K562 (cell line): ENCODE results near the gene LRP1. TPM values are rescaled to one million over a fixed set of nuclear protein-coding genes. Genes with fewer than 3 reads are reported as not detected.

Experiments
- BRD4 ChIP-seq: fragments of 200-600 bp; sonication (generic); IDR thresholded peaks from 2 replicates; pipeline ENCODE4 v1.6.1; 2017; ENCODE audit warnings: inconsistent platforms
- ETV6 ChIP-seq, 3 experiments: fragments of 150-350 bp in 1 of 3; sonication (generic) in 1 of 3; formaldehyde crosslinking in 1 of 3; IDR thresholded peaks; 2 replicates each; pipeline versions ENCODE4 v1.6.1 to v1.8.0; 2014 to 2022; ENCODE audit warnings: borderline replicate concordance in 2 of 3, low read depth in 2 of 3, antibody characterized with exemption in 1 of 3, low read length in 1 of 3, mild to moderate bottlenecking in 1 of 3, missing genetic modification reagents in 1 of 3
- FIP1L1 ChIP-seq: fragments of 200-400 bp; formaldehyde crosslinking; IDR thresholded peaks from 2 replicates; pipeline ENCODE4 v1.6.1; 2018; ENCODE audit warnings: mild to moderate bottlenecking, low read depth, low read length; ENCODE audit not compliant: poor library complexity, severe bottlenecking
- HNRNPUL1 ChIP-seq: fragments of 200-400 bp; formaldehyde crosslinking; IDR thresholded peaks from 2 replicates; pipeline ENCODE4 v1.6.1; 2017; ENCODE audit warnings: low read length
- L3MBTL2 ChIP-seq: fragments of 450-650 bp; IDR thresholded peaks from 2 replicates; pipeline ENCODE4 v1.6.1; 2016; ENCODE audit warnings: mild to moderate bottlenecking, moderate library complexity
- MCM7 ChIP-seq, 2 experiments: fragments of 450-650 bp; IDR thresholded peaks; 2 replicates each; pipeline ENCODE4 v1.6.1; 2016 to 2018
- MEF2D ChIP-seq: conservative IDR thresholded peaks from 2 replicates; pipeline ENCODE4 v1.6.1; 2016; ENCODE audit warnings: low read depth, missing genetic modification characterization, missing compliant biosample characterization
- PHB ChIP-seq: fragments of 250-450 bp; sonication (Bioruptor Pico); IDR thresholded peaks from 2 replicates; pipeline ENCODE4 v1.5.0; 2021
- PHF21A ChIP-seq: fragments of 450-650 bp; IDR thresholded peaks from 2 replicates; pipeline ENCODE4 v1.6.1; 2017; ENCODE audit warnings: low read depth, borderline replicate concordance
- PRDM10 ChIP-seq: fragments of 450-650 bp; IDR thresholded peaks from 2 replicates; pipeline ENCODE4 v1.6.1; 2018; ENCODE audit not compliant: partially characterized antibody
- RB1 ChIP-seq: fragments of 450-650 bp; IDR thresholded peaks from 2 replicates; pipeline ENCODE4 v1.6.1; 2017; ENCODE audit warnings: low read depth, mild to moderate bottlenecking
- RBM39 ChIP-seq: fragments of 200-400 bp; formaldehyde crosslinking; optimal IDR thresholded peaks from 2 replicates; pipeline ENCODE3; 2018; ENCODE audit warnings: low read depth, low read length
- SAFB ChIP-seq: fragments of 200-400 bp; formaldehyde crosslinking; IDR thresholded peaks from 2 replicates; pipeline ENCODE4 v1.6.1; 2017; ENCODE audit warnings: low read depth, low read length, borderline replicate concordance
- ZNF184 ChIP-seq: sonication (generic); formaldehyde crosslinking; IDR thresholded peaks from 2 replicates; pipeline ENCODE4 v1.5.0; 2020; ENCODE audit warnings: missing genetic modification reagents
- ZNF707 ChIP-seq: fragments of 250-450 bp; sonication (Bioruptor Pico); conservative IDR thresholded peaks from 2 replicates; pipeline ENCODE4 v1.8.0; 2022; ENCODE audit warnings: inconsistent platforms, mild to moderate bottlenecking, moderate library complexity
- ZZZ3 ChIP-seq: fragments of 450-650 bp; IDR thresholded peaks from 2 replicates; pipeline ENCODE4 v1.6.1; 2016; ENCODE audit warnings: antibody characterized with exemption, mild to moderate bottlenecking, moderate library complexity
- polyA plus RNA-seq, 8 experiments: library from polyadenylated mRNA; depleted of rRNA in 4 of 8; stranded (reverse) in 5 of 8; unstranded in 3 of 8; fragments of >200 nt; fragmentation: Nextera tagmentation in 2 of 8; fragmentation: Illumina TruSeq in 1 of 8; extraction: Ambion mirVana in 2 of 8; extraction: Trizol in 1 of 8; gene quantifications; 2 replicates each; pipeline versions ENCODE4 v1.2.1 to v1.2.3, GENCODE V29; 2011 to 2014; ENCODE audit warnings: inconsistent platforms in 1 of 8, missing spikeins in 1 of 8
- total RNA-seq, 7 experiments: library from RNA; depleted of rRNA in 6 of 7; stranded (reverse); fragments of >200 nt in 6 of 7; fragmentation: Illumina TruSeq in 2 of 7; extraction: Trizol in 2 of 7; gene quantifications; 2 replicates each; pipeline versions ENCODE4 v1.2.1 to v1.2.3, GENCODE V29; 2011 to 2021; ENCODE audit warnings: low replicate concordance in 1 of 7
- TF ChIP-seq, protein P1 (sequence below): fragments of 450-650 bp; IDR thresholded peaks from 2 replicates; pipeline ENCODE4 v1.6.1; 2016; ENCODE audit warnings: low read depth

Gene LRP1
- total and polyA plus RNA-seq, 9 of the 15 experiments (the other 6 are each of a cell fraction or from before 2014, with no cell fraction given): 0.04 to 0.64 (median 0.19) TPM; not detected in 2

DNA sequence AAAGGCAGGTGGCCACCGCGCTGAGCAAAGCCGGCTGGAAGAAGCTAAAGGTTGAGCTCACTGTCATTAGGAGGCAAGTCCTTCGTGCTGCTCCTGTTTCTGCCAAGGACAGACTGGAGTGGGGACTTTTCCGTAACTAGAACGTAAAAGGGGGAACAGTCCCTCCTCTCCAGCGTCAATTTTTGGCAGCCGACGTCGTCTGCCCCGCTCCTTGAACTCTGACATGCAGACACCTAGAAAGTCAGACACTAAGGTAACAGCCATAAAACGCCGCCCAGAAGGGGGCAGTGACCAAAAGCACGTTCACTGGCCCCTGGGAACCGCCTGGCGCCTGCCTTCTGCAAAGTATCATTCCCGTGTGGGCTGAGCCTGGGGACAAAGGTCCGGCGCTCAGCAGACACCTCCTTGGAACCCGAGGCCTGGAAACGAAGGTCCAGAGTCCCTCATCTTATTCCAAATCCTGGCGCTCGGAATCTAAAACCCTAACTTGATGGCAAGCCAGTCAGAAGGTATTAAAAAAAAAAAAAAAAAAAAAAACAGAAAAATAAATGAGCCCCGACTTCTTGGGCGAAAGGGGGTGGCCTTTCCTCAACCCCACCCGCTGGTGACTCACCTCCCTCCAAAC lies 1.1 kb upstream of the LRP1 start (continued):
- TF ChIP-seq, protein P1, sequence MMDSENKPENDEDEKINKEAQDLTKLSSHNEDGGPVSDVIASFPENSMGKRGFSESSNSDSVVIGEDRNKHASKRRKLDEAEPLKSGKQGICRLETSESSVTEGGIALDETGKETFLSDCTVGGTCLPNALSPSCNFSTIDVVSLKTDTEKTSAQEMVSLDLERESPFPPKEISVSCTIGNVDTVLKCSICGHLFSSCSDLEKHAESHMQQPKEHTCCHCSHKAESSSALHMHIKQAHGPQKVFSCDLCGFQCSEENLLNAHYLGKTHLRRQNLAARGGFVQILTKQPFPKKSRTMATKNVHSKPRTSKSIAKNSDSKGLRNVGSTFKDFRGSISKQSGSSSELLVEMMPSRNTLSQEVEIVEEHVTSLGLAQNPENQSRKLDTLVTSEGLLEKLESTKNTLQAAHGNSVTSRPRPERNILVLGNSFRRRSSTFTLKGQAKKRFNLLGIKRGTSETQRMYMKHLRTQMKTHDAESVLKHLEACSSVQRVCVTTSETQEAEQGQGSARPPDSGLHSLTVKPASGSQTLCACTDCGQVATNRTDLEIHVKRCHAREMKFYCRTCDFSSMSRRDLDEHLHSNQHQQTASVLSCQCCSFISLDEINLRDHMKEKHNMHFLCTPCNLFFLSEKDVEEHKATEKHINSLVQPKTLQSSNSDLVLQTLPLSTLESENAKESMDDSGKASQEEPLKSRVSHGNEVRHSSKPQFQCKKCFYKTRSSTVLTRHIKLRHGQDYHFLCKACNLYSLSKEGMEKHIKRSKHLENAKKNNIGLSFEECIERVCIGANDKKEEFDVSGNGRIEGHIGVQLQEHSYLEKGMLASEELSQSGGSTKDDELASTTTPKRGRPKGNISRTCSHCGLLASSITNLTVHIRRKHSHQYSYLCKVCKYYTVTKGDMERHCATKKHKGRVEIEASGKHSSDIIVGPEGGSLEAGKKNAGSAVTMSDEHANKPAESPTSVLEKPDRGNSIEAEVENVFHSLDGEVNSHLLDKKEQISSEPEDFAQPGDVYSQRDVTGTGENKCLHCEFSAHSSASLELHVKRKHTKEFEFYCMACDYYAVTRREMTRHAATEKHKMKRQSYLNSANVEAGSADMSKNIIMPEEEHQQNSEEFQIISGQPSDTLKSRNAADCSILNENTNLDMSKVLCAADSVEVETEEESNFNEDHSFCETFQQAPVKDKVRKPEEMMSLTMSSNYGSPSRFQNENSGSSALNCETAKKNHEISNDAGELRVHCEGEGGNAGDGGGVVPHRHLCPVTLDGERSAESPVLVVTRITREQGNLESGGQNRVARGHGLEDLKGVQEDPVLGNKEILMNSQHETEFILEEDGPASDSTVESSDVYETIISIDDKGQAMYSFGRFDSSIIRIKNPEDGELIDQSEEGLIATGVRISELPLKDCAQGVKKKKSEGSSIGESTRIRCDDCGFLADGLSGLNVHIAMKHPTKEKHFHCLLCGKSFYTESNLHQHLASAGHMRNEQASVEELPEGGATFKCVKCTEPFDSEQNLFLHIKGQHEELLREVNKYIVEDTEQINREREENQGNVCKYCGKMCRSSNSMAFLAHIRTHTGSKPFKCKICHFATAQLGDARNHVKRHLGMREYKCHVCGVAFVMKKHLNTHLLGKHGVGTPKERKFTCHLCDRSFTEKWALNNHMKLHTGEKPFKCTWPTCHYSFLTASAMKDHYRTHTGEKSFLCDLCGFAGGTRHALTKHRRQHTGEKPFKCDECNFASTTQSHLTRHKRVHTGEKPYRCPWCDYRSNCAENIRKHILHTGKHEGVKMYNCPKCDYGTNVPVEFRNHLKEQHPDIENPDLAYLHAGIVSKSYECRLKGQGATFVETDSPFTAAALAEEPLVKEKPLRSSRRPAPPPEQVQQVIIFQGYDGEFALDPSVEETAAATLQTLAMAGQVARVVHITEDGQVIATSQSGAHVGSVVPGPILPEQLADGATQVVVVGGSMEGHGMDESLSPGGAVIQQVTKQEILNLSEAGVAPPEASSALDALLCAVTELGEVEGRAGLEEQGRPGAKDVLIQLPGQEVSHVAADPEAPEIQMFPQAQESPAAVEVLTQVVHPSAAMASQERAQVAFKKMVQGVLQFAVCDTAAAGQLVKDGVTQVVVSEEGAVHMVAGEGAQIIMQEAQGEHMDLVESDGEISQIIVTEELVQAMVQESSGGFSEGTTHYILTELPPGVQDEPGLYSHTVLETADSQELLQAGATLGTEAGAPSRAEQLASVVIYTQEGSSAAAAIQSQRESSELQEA: no peak
- no peak for TF ChIP-seq MEF2D
- TF ChIP-seq PRDM10: no peak
- no peak for TF ChIP-seq ETV6 (IDR thresholded peaks at IDR 0.05; ENCODE audit: borderline replicate concordance in 1 of 2, low read depth in 2 of 2, low read length in 1 of 2)
- TF ChIP-seq ETV6 (CRISPR knock-in tag; IDR thresholded peaks at IDR 0.05; ENCODE audit: borderline replicate concordance): no peak
- no peak for TF ChIP-seq HNRNPUL1
- no peak; the same call in 1 of the 2 replicates for TF ChIP-seq PHF21A
- TF ChIP-seq BRD4: no peak
- TF ChIP-seq PHB: no peak
- TF ChIP-seq FIP1L1: no peak
- no peak for TF ChIP-seq ZNF707 (CRISPR knock-in tag)
- no peak for TF ChIP-seq MCM7 (IDR thresholded peaks at IDR 0.05)
- no peak for TF ChIP-seq SAFB
- no peak for TF ChIP-seq RBM39
- no peak for TF ChIP-seq ZZZ3
- peak; percentile 93 for TF ChIP-seq L3MBTL2
- TF ChIP-seq RB1: peak; percentile 65; the same call in 1 of the 2 replicates
- no peak for TF ChIP-seq ZNF184 (CRISPR knock-in tag)
